GM21619 (cell line): ENCODE measurements around the gene THG1L.
"Not testable (repeated sequence)": the region's sequence is repeated elsewhere in the genome, so short reads cannot be mapped to it uniquely, and the experiment has no call there.

ENCODE experiments used
- ATAC-seq: cut with Tn5 transposase; IDR thresholded peaks from one replicate; pipeline ENCODE4 v1.9.1; 2021; ENCODE audit not compliant: unreplicated experiment

The THG1L gene

DNA sequence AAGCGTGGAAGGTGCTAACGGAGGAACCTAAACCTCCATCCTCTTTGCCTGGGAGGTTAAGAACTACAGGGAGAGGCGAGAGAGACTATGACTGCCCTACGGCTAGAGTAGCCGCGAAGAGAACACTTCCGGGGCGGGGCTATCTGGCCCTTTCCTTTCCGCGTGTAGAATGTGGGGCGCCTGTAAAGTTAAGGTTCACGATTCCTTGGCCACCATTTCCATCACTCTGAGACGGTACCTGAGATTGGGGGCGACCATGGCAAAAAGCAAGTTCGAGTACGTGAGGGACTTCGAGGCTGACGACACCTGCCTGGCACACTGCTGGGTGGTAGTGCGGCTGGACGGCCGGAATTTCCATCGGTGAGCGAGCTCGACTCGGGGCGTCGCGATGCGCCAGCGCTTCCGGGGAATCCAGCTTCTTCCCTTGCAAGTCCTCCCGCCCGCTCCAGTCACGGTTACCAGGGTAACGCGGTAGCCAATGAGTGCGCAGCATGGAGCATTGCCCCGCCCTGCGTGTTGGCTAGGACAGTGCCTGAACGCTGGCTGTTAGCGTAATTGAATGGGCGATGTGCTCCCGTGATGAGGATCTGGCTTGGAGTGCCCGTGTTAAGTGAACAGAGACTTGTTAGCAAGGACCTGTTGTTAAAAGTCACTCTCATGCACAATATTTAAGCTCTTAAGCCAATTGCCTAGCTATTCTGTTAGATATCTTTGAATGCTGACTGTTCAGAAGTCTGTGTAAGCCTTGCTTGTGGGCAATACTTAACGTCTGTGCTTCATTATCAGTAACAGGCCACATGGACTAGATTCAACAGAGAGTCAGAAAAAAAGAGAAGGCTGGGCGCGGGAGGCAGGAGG, at the start of gene THG1L:
Gene THG1L (plus strand): TSS at position 149 of the 858 bp plus-strand sequence. CDS start 21 bp downstream, at position 170.
- ATAC-seq = peak; percentile 95

DNA sequence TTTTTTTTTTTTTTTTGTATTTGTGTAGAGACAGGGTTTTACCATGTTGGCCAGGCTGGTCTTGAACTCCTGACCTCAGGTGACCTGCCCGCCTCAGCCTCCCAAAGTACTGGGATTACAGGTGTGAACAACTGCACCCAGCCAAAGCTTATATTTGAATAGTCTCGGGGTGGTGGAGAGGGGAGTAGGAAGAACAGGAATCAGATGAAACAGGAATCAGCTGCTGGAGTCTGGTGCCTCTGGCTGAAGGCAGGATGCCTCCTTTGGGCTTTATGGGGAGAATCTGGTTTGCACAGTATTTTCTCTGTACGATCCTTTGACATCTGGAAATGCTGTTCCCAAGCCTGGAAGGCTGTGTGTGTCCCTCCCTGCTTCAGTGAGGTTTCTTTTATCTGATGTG, 49.0 kb upstream of the THG1L start:
- ATAC-seq = no peak

DNA sequence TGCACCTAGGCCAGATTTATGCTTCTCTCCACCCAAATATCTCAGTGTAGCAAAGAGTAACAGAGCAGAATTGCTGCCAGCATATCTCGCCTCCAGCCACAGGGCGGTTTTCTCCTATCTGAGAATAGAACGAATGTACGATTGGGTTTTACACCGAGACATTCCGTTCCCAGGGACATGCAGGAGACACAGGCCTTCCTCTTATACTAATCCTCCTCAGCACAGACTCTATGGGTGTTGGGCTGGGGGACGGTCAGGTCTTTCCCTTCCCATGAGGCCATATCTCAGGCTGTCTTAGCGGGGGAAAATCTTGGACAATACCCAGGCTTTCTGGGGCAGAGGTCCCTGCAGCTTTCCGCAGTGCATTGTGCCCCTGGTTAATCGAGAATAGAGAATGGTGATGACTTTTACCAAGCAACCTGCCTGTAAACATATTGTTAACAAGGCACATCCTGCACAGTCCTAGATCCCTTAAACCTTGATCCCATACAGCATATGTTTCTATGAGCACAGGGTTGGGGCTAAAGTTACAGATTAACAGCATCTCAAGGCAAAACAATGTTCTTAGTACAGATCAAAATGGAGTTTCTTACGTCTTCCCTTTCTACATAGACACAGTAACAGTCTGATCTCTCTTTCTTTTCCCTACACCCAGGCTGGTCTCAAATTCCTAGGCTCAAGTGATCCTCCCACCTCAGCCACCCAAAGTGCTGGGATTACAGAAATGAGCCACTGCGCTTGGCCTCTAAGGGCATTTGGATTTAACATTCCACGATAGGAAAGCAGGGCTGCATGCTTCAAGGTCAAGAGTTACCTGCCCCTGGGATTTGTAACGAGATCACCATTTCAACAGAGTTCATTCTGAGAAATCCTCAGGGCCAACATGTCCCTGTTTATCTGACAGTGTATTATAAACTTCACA, 44.7 kb upstream of the THG1L start:
- not testable (repeated sequence) for ATAC-seq

DNA sequence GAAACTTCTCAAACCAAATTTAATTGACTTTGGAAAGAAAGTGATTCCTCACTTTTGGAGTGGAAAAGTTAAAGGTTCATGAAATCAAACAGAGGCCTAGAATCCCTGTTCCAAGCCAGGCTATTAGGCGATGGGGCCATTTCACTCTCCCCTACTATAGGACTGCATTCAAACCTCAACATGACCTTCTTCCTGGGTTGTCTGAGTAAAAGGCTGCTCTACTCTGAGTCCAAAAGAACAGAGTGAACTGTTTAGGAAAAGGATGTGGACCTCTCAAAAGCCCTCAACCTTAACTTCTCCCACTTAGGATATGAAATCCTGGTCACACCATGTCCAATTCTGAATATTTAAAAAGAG, 44.0 kb upstream of the THG1L start:
- no peak for ATAC-seq

DNA sequence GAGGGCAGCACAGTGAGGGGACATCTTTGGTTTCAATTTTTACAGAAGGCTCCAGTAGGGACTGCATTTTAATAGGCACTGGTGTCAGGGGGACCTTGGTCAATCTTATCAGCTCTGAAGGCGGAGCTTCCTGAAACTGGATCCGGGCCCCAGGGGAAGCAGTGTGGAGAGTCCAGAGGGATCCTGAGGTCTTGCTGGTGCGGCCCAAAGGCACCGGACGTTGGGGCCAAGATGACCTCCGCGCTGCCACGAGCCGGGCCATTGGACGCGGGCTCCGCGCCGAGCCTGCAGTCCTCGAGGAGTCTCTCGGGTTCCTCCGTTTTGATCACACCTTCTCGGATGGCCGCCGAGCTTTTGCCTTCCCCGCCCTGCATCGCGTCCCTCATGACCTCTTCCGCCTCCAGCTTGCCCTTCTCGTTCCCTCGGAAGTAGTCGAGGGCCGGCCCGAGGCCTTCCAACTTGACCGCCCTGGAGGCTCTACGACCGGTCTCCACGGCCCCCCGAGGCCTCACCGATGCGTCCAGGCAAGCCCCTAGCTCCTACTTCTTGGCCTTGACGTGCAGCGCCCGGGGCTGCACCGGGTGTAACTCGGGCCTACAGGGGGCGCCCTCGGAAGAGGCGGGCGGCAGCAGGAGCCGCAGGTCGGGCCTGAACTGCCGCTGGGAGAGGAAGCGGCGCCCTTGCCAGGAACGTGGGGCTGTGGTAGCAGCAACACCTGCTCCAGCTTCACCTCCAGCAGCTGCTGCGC, 41.1 kb upstream of the THG1L start:
- no peak for ATAC-seq

DNA sequence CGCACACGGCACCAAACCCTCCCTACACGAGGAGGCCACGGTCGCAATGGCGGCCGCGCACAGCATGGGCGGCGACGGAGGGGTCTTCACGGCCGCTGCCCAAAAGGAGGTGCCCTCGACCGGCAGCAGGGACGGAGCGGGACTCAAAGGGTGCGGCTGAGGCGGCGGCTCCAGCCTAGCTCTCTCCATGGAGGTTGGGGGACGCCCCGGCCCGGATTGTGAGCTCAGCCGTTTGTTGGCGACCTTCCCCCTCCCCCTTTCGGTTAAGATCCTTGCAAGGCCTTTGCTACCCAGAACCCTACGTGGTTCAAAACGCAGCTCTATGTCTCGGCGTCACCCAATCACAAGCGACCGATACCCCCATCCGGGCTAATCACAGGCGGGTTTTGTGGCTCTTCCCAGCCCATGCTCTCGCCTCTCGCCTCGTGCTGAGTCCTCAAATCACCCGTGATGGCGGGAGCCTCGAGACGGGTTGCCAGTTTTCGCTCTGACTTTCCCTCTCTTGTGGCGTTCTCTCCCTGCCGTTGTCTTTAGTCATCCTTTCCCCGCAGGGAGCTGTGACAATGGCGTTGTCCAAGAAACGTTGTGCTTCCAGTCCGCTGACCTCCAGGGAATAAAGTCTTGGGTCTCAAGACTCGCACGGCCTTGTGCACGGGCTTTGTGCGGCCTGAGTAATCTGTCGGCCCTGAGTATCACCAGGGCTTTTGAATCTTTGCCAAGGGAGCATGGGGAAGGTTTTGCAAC, 40.4 kb upstream of the THG1L start:
- no peak for ATAC-seq

DNA sequence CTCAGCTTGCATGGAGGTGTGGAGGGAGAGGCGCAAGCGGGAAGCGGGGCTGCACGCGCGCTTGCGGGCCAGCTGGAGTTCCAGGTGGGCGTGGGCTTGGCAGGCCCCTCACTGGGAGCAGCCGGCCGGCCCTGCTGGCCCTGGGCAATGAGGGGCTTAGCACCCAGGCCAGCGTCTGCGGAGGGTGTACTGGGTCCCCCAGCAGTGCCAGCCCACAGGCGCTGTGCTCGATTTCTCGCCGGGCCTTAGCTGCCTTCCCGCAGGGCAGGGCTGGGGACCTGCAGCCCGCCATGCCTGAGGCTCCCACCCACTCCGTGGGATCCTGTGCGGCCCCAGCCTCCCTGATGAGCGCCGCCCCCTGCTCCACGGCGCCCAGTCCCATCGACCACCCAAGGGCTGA, 37.4 kb upstream of the THG1L start:
- ATAC-seq = not testable (repeated sequence)

DNA sequence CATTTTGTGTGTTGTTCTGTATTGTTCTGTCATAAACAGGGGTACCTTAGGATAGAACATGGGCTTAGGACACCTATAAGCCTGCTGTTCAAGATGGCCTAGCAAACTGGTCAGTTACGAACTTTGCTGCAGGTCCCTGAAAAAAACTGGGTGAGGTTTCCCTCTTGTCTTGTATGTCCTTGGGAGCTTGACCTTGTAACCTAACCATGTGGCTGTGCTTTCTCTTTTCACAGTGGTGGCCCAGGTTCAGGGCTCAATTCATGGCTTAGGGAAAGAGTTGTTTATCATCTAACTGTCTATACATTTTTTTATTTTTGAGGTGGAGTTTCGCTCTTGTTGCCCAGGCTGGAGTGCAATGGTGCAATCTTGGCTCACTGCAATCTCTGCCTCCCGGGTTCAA, 35.1 kb upstream of the THG1L start:
- not testable (repeated sequence) for ATAC-seq

DNA sequence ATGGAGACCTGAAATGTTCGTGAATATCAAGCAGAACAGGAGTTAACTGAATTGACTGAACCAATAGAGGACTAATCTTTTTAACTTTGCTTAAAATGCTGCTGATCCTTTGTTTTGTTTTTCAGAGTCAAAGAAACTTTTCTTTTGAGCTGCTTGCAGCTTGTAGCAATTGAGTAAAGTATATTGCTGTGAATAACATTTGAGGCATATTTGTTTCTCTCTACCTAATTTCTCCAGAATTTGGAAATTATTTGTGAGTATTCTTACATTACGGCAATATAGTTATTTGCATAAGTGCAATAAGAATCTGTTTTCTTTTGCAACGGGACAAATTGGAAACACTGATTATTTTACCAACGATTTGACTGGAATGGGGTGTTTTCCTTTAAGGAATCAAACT, 32.5 kb upstream of the THG1L start:
- ATAC-seq = not testable (repeated sequence)

DNA sequence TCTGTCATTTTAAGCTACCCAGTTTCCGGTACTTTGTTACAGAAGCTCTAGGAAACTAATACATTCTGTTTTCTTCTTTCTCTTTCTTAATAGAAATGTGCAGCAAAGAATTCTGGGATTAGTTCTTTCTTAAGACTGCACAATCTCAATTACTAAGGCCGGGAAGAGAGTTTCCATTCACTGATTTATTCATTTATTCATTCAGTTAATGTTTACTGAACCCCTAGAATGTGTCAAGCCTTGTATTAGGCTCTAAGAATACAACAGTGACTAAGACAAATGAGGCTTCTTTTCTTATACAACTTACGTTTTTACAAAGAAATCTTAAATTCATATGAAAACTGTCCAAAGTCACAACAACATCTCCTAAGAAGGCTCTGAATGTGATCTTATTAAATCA, 27.5 kb upstream of the THG1L start:
- no peak for ATAC-seq

DNA sequence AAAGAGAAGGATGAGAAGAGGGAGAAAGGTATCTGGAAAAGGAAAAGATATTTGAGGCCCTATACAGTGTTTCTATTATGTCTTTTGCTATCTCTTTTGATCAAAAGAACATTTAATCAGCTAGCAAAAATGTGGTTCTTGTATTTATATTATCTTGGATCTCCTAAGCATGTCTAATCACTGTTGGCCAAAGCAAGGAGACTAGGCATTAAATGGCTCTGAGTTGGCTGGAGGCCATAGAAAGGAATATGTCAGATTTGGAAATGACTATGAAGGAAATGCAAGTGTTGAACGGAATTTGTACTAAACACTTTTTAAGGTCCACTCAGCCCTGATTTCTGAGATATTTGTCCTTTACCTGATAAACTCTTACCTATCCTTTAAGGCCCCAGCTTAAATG, 22.4 kb upstream of the THG1L start:
- ATAC-seq = no peak

DNA sequence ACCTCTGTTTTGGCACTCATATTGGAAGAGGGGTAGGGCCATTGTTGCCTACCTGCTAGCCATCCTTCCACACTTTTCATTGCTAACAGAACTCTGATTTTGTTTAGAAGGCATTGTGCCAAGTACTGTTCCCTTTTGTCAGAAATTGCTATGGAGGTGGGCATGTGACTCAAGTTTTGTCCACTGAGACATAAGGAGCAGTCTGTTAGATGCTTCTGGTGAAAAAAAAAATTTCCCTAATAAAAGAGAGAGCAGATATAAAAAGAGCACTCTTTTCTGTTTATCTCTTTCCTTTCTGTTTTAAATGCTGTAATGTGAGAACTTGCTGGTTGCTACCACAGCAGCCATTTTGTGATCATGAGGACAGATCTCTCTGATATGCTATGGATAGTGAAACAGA, 21.9 kb upstream of the THG1L start:
- no peak for ATAC-seq

DNA sequence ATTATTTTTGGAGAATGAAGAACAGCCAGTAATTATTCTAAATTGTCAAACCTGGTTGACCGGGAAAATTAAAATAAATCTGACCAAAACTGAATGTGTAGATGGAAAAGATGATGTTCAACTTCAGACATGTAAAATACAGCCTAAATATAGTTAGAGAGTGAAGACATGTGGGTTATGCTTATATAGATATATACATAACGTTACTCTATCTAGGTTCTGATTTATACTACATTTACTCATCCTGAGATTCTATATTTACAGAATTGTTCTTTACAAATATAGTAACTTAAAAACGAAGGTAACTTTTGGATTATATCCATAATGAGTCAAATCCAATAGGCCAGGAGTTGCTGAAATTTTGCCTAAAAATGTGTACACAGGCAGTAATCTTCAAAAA, 20.8 kb upstream of the THG1L start:
- ATAC-seq = no peak

DNA sequence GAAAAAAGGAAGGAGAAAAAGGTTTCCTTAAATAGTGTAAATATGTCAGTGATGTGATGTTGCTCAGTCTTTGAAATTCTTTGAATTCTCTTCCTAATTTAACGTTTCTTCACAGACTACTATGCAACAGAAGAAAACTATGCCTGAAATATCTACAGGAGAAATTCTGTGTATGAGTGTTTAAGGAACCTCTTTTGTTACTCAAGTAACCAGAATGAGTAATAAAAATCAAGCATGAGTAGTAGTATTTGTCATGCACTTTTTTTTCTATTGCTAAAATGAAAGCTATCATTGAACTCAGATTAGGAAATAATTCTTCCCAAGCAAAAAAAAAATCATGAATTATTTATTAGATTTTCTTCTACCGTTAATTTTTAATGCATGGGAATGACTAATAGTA, 20.3 kb upstream of the THG1L start:
- ATAC-seq = no peak

DNA sequence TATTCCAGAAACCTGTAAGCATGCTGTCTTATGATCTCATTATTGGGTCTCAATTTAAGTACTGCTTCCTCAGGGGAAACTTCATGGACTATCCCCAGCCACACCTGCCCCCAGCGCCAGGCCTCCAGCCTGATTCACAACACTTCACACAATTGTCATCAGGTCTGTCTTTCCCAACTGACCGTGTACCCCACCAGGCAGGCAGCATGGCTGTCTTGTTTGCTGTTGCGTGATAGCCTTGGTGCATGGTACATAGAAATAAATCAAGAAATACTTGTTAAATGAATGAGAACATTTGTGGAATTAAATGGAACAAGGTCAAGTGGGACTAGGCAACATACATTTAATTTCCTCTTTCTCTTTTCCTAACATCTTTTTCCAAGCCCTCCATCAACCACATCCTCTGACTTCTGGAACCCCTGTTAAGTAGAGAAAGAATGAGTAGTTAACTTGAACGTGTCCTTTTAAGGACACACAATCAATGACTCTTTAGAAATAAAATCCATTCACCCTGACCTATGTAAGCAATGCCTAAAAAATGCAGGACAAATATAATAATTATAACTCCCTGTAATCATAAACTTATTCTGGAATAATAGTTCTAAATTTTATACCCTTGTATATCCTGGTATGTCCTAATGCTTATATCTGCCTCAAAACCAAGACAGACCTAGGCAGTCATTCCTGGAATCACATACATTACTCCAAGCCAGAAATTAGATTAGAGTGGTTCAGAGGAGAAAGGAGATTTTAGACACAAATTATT, 17.2 kb upstream of the THG1L start:
- no peak for ATAC-seq

DNA sequence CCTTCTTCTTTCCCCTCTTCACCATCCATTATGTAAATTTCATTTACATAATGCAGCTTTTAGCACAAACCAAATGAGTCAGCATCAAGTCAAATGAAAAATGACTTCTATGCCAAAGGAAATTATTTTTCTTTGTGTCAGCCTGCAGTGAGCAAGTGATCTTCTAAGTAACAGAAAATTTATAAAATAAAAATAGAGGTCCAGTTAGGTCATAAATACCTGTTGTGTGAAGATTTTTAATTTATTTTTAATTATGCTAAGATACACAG, 16.7 kb upstream of the THG1L start:
- no peak for ATAC-seq

DNA sequence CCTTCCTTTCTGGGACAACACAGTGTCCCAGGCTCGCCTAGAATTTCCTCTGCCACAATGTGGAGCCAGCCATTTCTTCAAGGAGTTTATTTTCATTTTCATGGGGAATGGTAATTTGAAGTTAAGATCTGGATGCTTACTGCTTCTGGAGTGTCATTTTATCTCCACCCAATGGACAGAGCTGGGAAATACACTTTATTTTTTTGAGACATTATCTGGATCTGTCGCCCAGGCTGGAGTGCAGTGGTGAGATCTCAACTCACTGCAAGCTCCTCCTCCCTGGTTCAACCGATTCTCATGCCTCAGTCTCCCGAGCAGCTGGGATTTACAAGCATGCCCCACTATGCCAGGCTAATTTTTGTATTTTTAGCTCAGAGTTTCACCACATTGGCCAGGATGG, 12.7 kb upstream of the THG1L start:
- ATAC-seq = peak; percentile 72

DNA sequence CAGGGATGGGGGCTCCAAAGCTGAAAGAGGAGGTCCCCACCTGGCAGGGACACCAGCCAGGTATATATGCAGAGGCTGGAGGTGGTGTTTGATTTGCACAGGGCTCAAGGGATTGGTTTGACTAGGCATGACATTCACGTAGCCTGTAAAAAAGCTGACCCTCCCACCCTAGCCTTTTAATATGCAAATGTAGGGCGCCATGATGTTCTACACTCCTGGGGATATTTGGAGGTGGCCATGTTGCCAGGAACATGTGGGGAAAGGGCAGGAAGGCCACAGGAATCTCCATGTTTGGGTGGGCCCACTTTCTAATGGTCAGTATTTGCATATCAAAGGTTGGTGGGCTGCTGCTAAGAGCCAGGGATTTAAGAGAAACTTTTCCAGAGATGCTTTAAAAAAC, 12.0 kb upstream of the THG1L start:
- ATAC-seq = no peak

DNA sequence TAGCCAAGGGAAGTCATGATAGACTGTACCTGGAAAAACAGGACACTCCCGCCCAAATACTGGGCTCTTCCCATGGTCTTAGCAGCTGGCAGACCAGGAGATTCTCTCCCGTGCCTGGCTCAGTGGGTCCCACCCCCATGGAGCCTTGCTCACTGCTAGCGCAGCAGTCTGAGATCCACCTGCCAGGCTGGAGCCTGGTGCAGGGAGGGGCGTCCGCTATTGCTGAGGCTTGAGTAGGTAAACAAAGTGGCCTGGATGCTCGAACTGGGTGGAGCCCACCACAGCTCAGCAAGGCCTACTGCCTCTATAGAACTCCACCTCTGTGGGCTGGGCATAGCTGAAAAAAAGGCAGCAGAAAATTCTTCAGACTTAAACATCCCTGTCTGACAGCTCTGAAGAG, 10.1 kb upstream of the THG1L start:
- no peak for ATAC-seq

DNA sequence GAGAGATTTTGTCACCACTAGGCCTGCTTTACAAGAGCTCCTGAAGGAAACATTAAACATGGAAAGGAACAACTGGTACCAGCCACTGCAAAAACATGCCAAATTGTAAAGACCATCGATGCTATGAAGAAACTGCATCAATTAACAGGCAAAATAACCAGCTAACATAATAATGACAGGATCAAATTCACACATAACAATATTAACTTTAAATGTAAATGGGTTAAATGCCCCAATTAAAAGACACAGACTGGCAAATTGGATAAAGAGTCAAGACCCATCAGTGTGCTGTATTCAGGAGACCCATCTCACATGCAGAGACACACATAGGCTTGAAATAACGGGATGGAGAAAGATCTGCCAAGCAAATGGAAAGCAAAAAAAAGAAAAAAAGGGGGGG, 8.3 kb upstream of the THG1L start:
- ATAC-seq = not testable (repeated sequence)
